ENCODE results near the gene UBAP1. TPM values are rescaled to one million over a fixed set of nuclear protein-coding genes. Genes with fewer than 3 reads are reported as not detected.

UBAP1 gene
- total and polyA plus RNA-seq, 2 donors (not counting 1 experiment from before 2014, with no cell fraction given): 20.4 to 27.0 TPM

GRCh38 chr9:34289159-34289558, 110.3 kb downstream of the UBAP1 start:
- 89% methylated on average over 1 of the region's 2 CpGs for WGBS (ENCODE audit: insufficient coverage)
- H3K9me3 ChIP-seq (ENCODE audit: control extremely low read depth in 1 of 3, control insufficient read depth in 2 of 3, insufficient read depth in 1 of 3, low read length in 2 of 3): no peaks in the 10 kb centered on the region
- Mint-ChIP-seq H3K27me3 (no peaks in the 10 kb centered on the region), H3K27ac (no peak overlapping the region), H3K4me1 (no peaks in the 10 kb centered on the region), H3K4me3 (no peak overlapping the region), H3K9me3 (ENCODE audit: insufficient read depth) (no peaks in the 10 kb centered on the region)
- H3K27ac ChIP-seq (ENCODE audit: low read length in 2 of 2): no peak overlapping the region
- POLR2A ChIA-PET: interaction anchor here (0.6 kb wide), 1 partner anchor 808 kb away, joined by 5 read pairs; no protein-coding TSS in a partner anchor
- TF ChIP-seq CTCF (IDR thresholded peaks at IDR 0.05): no peak
- no peak for TF ChIP-seq EZH2 (IDR thresholded peaks at IDR 0.05; ENCODE audit: borderline replicate concordance, insufficient read depth, low read depth, low read length, poor library complexity, severe bottlenecking)
- no peaks in the 10 kb centered on the region for H3K36me3 ChIP-seq (replicated peaks in 1 of 2; ENCODE audit: control extremely low read depth in 1 of 2, control insufficient read depth in 1 of 2, extremely low read depth in 1 of 2, insufficient read depth in 2 of 2, low read length in 1 of 2)
- no peaks in the 10 kb centered on the region for H4K20me1 ChIP-seq (ENCODE audit: control insufficient read depth, insufficient read depth, low read length, poor library complexity, severe bottlenecking)
- ATAC-seq (ENCODE audit: low read depth) (no peak), DNase-seq (no peak)
- H3K79me2 ChIP-seq (ENCODE audit: control insufficient read depth, insufficient read depth, low read length): no peaks in the 10 kb centered on the region
- no peak overlapping the region for H3K4me3 ChIP-seq (ENCODE audit: control extremely low read depth in 1 of 5, extremely low read depth in 1 of 5, insufficient read depth in 1 of 5, low read depth in 2 of 5, low read length in 4 of 5)
- intact Hi-C loops (cut with micrococcal nuclease): no loop called here
- no peaks in the 10 kb centered on the region for H3K4me1 ChIP-seq (ENCODE audit: control insufficient read depth in 2 of 2, insufficient read depth in 2 of 2, low read length in 2 of 2)
- no peaks in the 10 kb centered on the region for H3K27me3 ChIP-seq (replicated peaks in 1 of 4; ENCODE audit: control extremely low read depth in 1 of 4, control insufficient read depth in 3 of 4, insufficient read depth in 4 of 4, low read length in 3 of 4)
- H2AFZ ChIP-seq (ENCODE audit: insufficient read depth, low read depth, low read length, poor library complexity, severe bottlenecking): no peak overlapping the region
- no peak overlapping the region for H3K4me2 ChIP-seq (replicated peaks; ENCODE audit: low read depth, low read length, poor library complexity, severe bottlenecking)
- H3K9ac ChIP-seq (ENCODE audit: low read length): no peak overlapping the region
- CTCF ChIA-PET: no interaction called here

- no peak overlapping the region for H3K4me2 ChIP-seq (replicated peaks; ENCODE audit: low read depth, low read length, poor library complexity, severe bottlenecking)
- H4K20me1 ChIP-seq (ENCODE audit: control insufficient read depth, insufficient read depth, low read length, poor library complexity, severe bottlenecking): no peaks in the 10 kb centered on the region
- no peak overlapping the region for H2AFZ ChIP-seq (ENCODE audit: insufficient read depth, low read depth, low read length, poor library complexity, severe bottlenecking)
- no peak overlapping the region for H3K9ac ChIP-seq (ENCODE audit: low read length)
- H3K27ac ChIP-seq (ENCODE audit: low read length in 2 of 2): no peak overlapping the region
- H3K27me3 ChIP-seq (replicated peaks in 1 of 4; ENCODE audit: control extremely low read depth in 1 of 4, control insufficient read depth in 3 of 4, insufficient read depth in 4 of 4, low read length in 3 of 4): no peaks in the 10 kb centered on the region
- no peaks in the 10 kb centered on the region for H3K36me3 ChIP-seq (replicated peaks in 1 of 2; ENCODE audit: control extremely low read depth in 1 of 2, control insufficient read depth in 1 of 2, extremely low read depth in 1 of 2, insufficient read depth in 2 of 2, low read length in 1 of 2)
- no peak overlapping the region for H3K4me3 Mint-ChIP-seq
- no peaks in the 10 kb centered on the region for H3K9me3 ChIP-seq (ENCODE audit: control extremely low read depth in 1 of 3, control insufficient read depth in 2 of 3, insufficient read depth in 1 of 3, low read length in 2 of 3)
- no peak overlapping the region for H3K4me3 ChIP-seq (ENCODE audit: control extremely low read depth in 1 of 5, extremely low read depth in 1 of 5, insufficient read depth in 1 of 5, low read depth in 2 of 5, low read length in 4 of 5)
- ATAC-seq (ENCODE audit: low read depth) (no peak), DNase-seq (no peak)
- H3K27ac Mint-ChIP-seq: no peak overlapping the region
- POLR2A ChIA-PET: no interaction called here
- intact Hi-C loops (cut with micrococcal nuclease): no loop called here
- H3K27me3 Mint-ChIP-seq: no peaks in the 10 kb centered on the region
- H3K79me2 ChIP-seq (ENCODE audit: control insufficient read depth, insufficient read depth, low read length): no peaks in the 10 kb centered on the region
- H3K4me1 Mint-ChIP-seq: no peaks in the 10 kb centered on the region
- H3K4me1 ChIP-seq (ENCODE audit: control insufficient read depth in 2 of 2, insufficient read depth in 2 of 2, low read length in 2 of 2): no peaks in the 10 kb centered on the region
- H3K9me3 Mint-ChIP-seq (ENCODE audit: insufficient read depth): no peaks in the 10 kb centered on the region
- no peak for TF ChIP-seq CTCF (IDR thresholded peaks at IDR 0.05)
- TF ChIP-seq EZH2 (IDR thresholded peaks at IDR 0.05; ENCODE audit: borderline replicate concordance, insufficient read depth, low read depth, low read length, poor library complexity, severe bottlenecking): no peak
- CTCF ChIA-PET: no interaction called here
- WGBS (ENCODE audit: insufficient coverage): no CpG with 5 or more reads among the region's 2 CpGs
These were observed 112.2 kb downstream of the UBAP1 start for GRCh38 chr9:34291023-34291422.

Measured in B cell (primary cell).